ENCODE results near the gene STIL.

Gene STIL

GRCh38 chr1:47338249-47339077 lies 24.5 kb upstream of the STIL start:
- H3K27ac ChIP-seq: no peak overlapping the region

GRCh38 chr1:47337350-47337749 lies 23.4 kb upstream of the STIL start:
- TF ChIP-seq CTCF (conservative IDR thresholded peaks at IDR 0.05) (no peak), ZFX (IDR thresholded peaks at IDR 0.05) (no peak)
- no peak overlapping the region for H3K27ac ChIP-seq

More at GRCh38 chr1:47338249-47339077, 24.5 kb upstream of the STIL start:
- TF ChIP-seq CTCF (conservative IDR thresholded peaks at IDR 0.05): no peak
- no peak for TF ChIP-seq ZFX (IDR thresholded peaks at IDR 0.05)

GRCh38 chr1:47334765-47335435 lies 21.0 kb upstream of the STIL start:
- peak overlapping the region; percentile 94 for H3K27ac ChIP-seq
- no peak for TF ChIP-seq CTCF (conservative IDR thresholded peaks at IDR 0.05)
- no peak for TF ChIP-seq ZFX (IDR thresholded peaks at IDR 0.05)

- H3K27ac ChIP-seq: peak overlapping the region; percentile 94
- peak; percentile 88 for TF ChIP-seq ZFX (IDR thresholded peaks at IDR 0.05)
- TF ChIP-seq CTCF (conservative IDR thresholded peaks at IDR 0.05): peak; percentile 31
Observed at GRCh38 chr1:47333922-47334764, 20.2 kb upstream of the STIL start.

- peak within 1 kb of the TSS; percentile 94 for H3K27ac ChIP-seq
- TF ChIP-seq CTCF (conservative IDR thresholded peaks at IDR 0.05) (peak; percentile 18), ZFX (IDR thresholded peaks at IDR 0.05) (no peak)
Observed at GRCh38 chr1:47333578-47333921, 19.6 kb upstream of the STIL start, which contains the start of gene CMPK1. CMPK1 (plus strand) TSS chr1:47333790; CDS start chr1:47333946, 156 bp downstream.

- H3K27ac ChIP-seq: peak overlapping the region; percentile 94
- TF ChIP-seq CTCF (conservative IDR thresholded peaks at IDR 0.05) (no peak), ZFX (IDR thresholded peaks at IDR 0.05) (no peak)
Observed at GRCh38 chr1:47332779-47333577, 19.0 kb upstream of the STIL start.

All from C4-2B (cell line).